ENCODE measurements around the gene NDUFS8. TPM values are rescaled to one million over a fixed set of nuclear protein-coding genes. Genes with fewer than 3 reads are reported as not detected.

Gene NDUFS8
- total RNA-seq, 1 experiment from 2014 or later, result 576 TPM

- Histone ChIP-seq H3K27me3 (ENCODE audit: low read length) (no peaks in the 10 kb centered on the region), H3K9me2 (replicated peaks; ENCODE audit: low read length) (no peaks in the 10 kb centered on the region), H3F3A (ENCODE audit: low read length, unreplicated experiment) (no peaks in the 10 kb centered on the region), H3K36me3 (ENCODE audit: low read depth, low read length) (peaks cover 17% of the 10 kb centered on the region; the same call in 1 of the 2 replicates), H3K4me1 (ENCODE audit: insufficient read depth, low read length) (no peaks in the 10 kb centered on the region), H3K9ac (ENCODE audit: low read length) (no peak overlapping the region), H3K79me2 (ENCODE audit: low read length) (no peaks in the 10 kb centered on the region), H2AFZ (ENCODE audit: low read length) (no peak overlapping the region), H3K4me2 (ENCODE audit: low read length) (no peak overlapping the region), H3K27ac (ENCODE audit: low read length) (no peak overlapping the region), H3K4me3 (ENCODE audit: low read length) (no peak overlapping the region), H3K9me3 (ENCODE audit: low read length) (no peaks in the 10 kb centered on the region), H4K20me1 (ENCODE audit: low read length) (no peaks in the 10 kb centered on the region)
- ChIA-PET CTCF (no interaction called here), POLR2A (ENCODE audit: unreplicated experiment) (no interaction called here)
- intact Hi-C loops (cut with micrococcal nuclease), result no loop called here
- DNase-seq (no peak), ATAC-seq (no peak)
- BruUV-seq (replicated peaks), result no TSS peak
- TF ChIP-seq EZH2phosphoT487 (IDR thresholded peaks at IDR 0.05; ENCODE audit: borderline replicate concordance, low read length) (no peak), CTCF (conservative IDR thresholded peaks at IDR 0.05; ENCODE audit: low read depth, low read length) (no peak), EZH2 (IDR thresholded peaks at IDR 0.05; ENCODE audit: low read length, unreplicated experiment) (no peak)
Measured at GRCh38 chr11:68048681-68049508, 18.4 kb downstream of the NDUFS8 start.

GRCh38 chr11:68049509-68050370, 19.3 kb downstream of the NDUFS8 start:
- DNase-seq (no peak), ATAC-seq (no peak)
- Histone ChIP-seq H3K79me2 (ENCODE audit: low read length) (no peaks in the 10 kb centered on the region), H3K27ac (ENCODE audit: low read length) (no peak overlapping the region), H3K36me3 (ENCODE audit: low read depth, low read length) (peaks cover 13% of the 10 kb centered on the region; the same call in 1 of the 2 replicates), H3K4me2 (ENCODE audit: low read length) (no peak overlapping the region), H4K20me1 (ENCODE audit: low read length) (no peaks in the 10 kb centered on the region), H2AFZ (ENCODE audit: low read length) (no peak overlapping the region), H3K27me3 (ENCODE audit: low read length) (no peaks in the 10 kb centered on the region), H3K9ac (ENCODE audit: low read length) (no peak overlapping the region), H3K9me3 (ENCODE audit: low read length) (no peaks in the 10 kb centered on the region), H3F3A (ENCODE audit: low read length, unreplicated experiment) (no peaks in the 10 kb centered on the region), H3K4me1 (ENCODE audit: insufficient read depth, low read length) (no peaks in the 10 kb centered on the region), H3K4me3 (ENCODE audit: low read length) (no peak overlapping the region), H3K9me2 (replicated peaks; ENCODE audit: low read length) (no peaks in the 10 kb centered on the region)
- ChIA-PET POLR2A (ENCODE audit: unreplicated experiment) (no interaction called here), CTCF (no interaction called here)
- intact Hi-C loops (cut with micrococcal nuclease), result no loop called here
- TF ChIP-seq EZH2 (IDR thresholded peaks at IDR 0.05; ENCODE audit: low read length, unreplicated experiment) (no peak), EZH2phosphoT487 (IDR thresholded peaks at IDR 0.05; ENCODE audit: borderline replicate concordance, low read length) (no peak), CTCF (conservative IDR thresholded peaks at IDR 0.05; ENCODE audit: low read depth, low read length) (no peak)
- BruUV-seq (replicated peaks), result no TSS peak

Data from PC-3 (cell line).